Stomach (tissue), 9 donors: ENCODE data around the gene ATP9A. TPM values are rescaled to one million over a fixed set of nuclear protein-coding genes. Genes with fewer than 3 reads are reported as not detected.
"Not testable (repeated sequence)": the region's sequence is repeated elsewhere in the genome, so short reads cannot be mapped to it uniquely, and the experiment has no call there.

Experiments
- DNase-seq, 2 donors: peaks; one replicate each; pipeline versions ENCODE4 v3.0.0 to v3.0.0-alpha.2; 2013 to 2019
- H3K27ac ChIP-seq, 5 donors: fragments of 200-600 bp in 4 of 5; sonication (generic) in 4 of 5; one replicate each; pipeline ENCODE4 v1.5.1; 2013 to 2019; ENCODE audit warnings: mild to moderate bottlenecking in 1 of 5, moderate library complexity in 1 of 5
- H3K27me3 ChIP-seq, 3 donors: fragments of 200-600 bp; sonication (generic); one replicate each; pipeline ENCODE4 v1.5.1; 2017 to 2019; ENCODE audit warnings: mixed run types in 1 of 3
- H3K36me3 ChIP-seq, 4 donors: fragments of 200-600 bp; sonication (generic); 1 replicate in 3 of 4; 2 replicates in 1 of 4; pipeline ENCODE4 v1.5.1; 2016 to 2019
- H3K4me1 ChIP-seq, 4 donors: fragments of 200-600 bp; sonication (generic); one replicate each; pipeline ENCODE4 v1.5.1; 2016 to 2019
- H3K4me3 ChIP-seq, 4 donors: fragments of 200-600 bp; sonication (generic) in 3 of 4; one replicate each; pipeline ENCODE4 v1.5.1; 2016 to 2019; ENCODE audit warnings: mild to moderate bottlenecking in 1 of 4
- H3K9me3 ChIP-seq, 4 donors: fragments of 200-600 bp; sonication (generic); one replicate each; pipeline ENCODE4 v1.5.1; 2016 to 2019
- EP300 ChIP-seq: sonication (generic); formaldehyde crosslinking; IDR thresholded peaks from one replicate; pipeline ENCODE4 v1.6.1; 2017; ENCODE audit warnings: antibody characterized with exemption
- POLR2A ChIP-seq, 4 donors: fragments of 450-650 bp; IDR thresholded peaks; one replicate each; pipeline ENCODE4 v1.6.1; 2016; ENCODE audit warnings: antibody characterized with exemption in 4 of 4, control low read depth in 2 of 4, mild to moderate bottlenecking in 1 of 4, moderate library complexity in 1 of 4
- POLR2AphosphoS5 ChIP-seq, 3 donors: sonication (generic); formaldehyde crosslinking; IDR thresholded peaks; one replicate each; pipeline ENCODE4 v1.6.1; 2016; ENCODE audit warnings: antibody characterized with exemption in 3 of 3
- WGBS, 5 donors: extraction: QIAGEN DNeasy Blood & Tissue Kit in 3 of 5; methylation state at CpG; one replicate each; pipeline versions ENCODE4 v1.1.5 to v1.1.7; 2013 to 2018; 5-methylcytosine and 5-hydroxymethylcytosine counted together
- intact Hi-C: fragments of 100-400 bp; cut with DNase I; formaldehyde crosslinking; loops from one replicate; pipeline ENCODE4 v1.15.1; 2023; ENCODE audit warnings: low total_unique reads
- polyA plus RNA-seq, 3 donors: library from polyadenylated mRNA; stranded (reverse); fragments of 200-250 nt; gene quantifications; one replicate each; pipeline ENCODE4 v1.2.3, GENCODE V29; 2013
- total RNA-seq, 5 donors: library from RNA; depleted of rRNA; stranded (reverse); fragments of >200 nt; gene quantifications; one replicate each; pipeline versions ENCODE4 v1.1.0 to v1.2.3, GENCODE V29; 2014 to 2016
- TF ChIP-seq, protein P1 (sequence below), 7 experiments: fragments of 450-650 bp in 4 of 7; fragments of 200-600 bp in 3 of 7; sonication (generic) in 3 of 7; IDR thresholded peaks; one replicate each; pipeline ENCODE4 v1.5.1; 2016 to 2019; ENCODE audit warnings: antibody characterized with exemption in 7 of 7, control low read depth in 2 of 7, mild to moderate bottlenecking in 1 of 7
- donor health status: healthy with polysubstance abuse.
- donor health status: Bipolar disorder and iron deficiency.
- donor health status: healthy.

Gene ATP9A
- total and polyA plus RNA-seq, 8 donors: 3.2 to 58.9 (median 12.7) TPM

GRCh38 chr20:51784299-51784698, 16.1 kb upstream of the ATP9A start:
- TF ChIP-seq, protein P1, sequence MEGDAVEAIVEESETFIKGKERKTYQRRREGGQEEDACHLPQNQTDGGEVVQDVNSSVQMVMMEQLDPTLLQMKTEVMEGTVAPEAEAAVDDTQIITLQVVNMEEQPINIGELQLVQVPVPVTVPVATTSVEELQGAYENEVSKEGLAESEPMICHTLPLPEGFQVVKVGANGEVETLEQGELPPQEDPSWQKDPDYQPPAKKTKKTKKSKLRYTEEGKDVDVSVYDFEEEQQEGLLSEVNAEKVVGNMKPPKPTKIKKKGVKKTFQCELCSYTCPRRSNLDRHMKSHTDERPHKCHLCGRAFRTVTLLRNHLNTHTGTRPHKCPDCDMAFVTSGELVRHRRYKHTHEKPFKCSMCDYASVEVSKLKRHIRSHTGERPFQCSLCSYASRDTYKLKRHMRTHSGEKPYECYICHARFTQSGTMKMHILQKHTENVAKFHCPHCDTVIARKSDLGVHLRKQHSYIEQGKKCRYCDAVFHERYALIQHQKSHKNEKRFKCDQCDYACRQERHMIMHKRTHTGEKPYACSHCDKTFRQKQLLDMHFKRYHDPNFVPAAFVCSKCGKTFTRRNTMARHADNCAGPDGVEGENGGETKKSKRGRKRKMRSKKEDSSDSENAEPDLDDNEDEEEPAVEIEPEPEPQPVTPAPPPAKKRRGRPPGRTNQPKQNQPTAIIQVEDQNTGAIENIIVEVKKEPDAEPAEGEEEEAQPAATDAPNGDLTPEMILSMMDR (IDR thresholded peaks at IDR 0.05): no peak
- TF ChIP-seq EP300 (no peak), POLR2AphosphoS5 (IDR thresholded peaks at IDR 0.05) (no peak), POLR2A (IDR thresholded peaks at IDR 0.05) (no peak)
- intact Hi-C loops: no loop called here
- 79 to 92% (median 88%) methylated on average over 15 of the region's 15 CpGs for WGBS, 5 donors

DNA sequence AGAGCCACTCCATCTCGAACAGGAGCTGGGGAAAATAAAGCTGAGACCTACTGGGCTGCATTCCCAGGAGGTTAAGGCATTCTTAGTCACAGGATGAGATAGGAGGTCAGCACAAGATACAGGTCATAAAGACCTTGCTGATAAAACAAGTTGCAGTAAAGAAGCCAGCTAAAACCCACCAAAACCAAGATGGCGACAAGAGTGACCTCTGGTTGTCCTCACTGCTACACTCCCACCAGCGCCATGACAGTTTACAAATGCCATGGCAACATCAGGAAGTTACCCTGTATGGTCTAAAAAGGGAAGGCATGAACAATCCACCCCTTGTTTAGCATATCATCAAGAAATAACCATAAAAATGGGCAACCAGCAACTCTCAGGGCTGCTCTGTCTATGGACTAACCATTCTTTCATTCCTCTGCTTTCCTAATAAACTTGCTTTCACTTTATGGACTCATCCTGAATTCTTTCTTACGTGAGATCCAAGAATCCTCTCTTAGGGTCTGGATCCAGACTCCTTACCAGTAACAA, 10.1 kb upstream of the ATP9A start:
- H3K36me3 ChIP-seq, H3K27ac ChIP-seq, intact Hi-C loops, H3K27me3 ChIP-seq, H3K4me1 ChIP-seq, H3K4me3 ChIP-seq, DNase-seq: not testable (repeated sequence)
- H3K9me3 ChIP-seq: peaks cover 0 to 24% (median 13%) of the 10 kb centered on the region in 4 donors
- 84 to 95% (median 91%) methylated on average over 4 of the region's 4 CpGs for WGBS, 5 donors

More at GRCh38 chr20:51784299-51784698, 16.1 kb upstream of the ATP9A start:
- DNase-seq: no peak
- Histone ChIP-seq H3K4me1 (no peaks in the 10 kb centered on the region), H3K4me3 (no peak overlapping the region), H3K9me3 (peaks cover 0 to 7% (median 4%) of the 10 kb centered on the region in 4 donors), H3K27me3 (no peaks in the 10 kb centered on the region), H3K27ac (no peak overlapping the region), H3K36me3 (no peaks in the 10 kb centered on the region)

DNA sequence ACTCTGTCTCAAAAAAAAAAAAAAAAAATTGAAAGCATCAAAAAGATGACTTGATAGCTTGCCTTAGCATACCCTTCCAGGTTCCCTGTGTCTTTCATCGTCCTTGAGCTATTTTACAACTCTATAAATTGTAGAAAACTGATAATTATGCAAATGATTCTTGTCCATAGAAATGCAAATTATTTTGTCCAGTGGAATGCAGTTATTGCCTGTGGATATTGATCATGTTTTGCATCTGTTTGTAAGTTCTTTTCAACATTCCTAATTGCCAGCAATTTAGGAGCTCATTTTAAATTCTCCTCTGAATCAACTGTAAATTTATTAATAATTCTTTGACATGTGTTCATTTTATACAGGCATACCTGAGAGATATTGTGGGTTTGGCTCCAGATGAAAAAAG, 7.1 kb upstream of the ATP9A start:
- H3K9me3 ChIP-seq: peaks cover 0 to 24% (median 13%) of the 10 kb centered on the region in 4 donors
- H3K4me1 ChIP-seq: no peaks in the 10 kb centered on the region
- no peak overlapping the region for H3K4me3 ChIP-seq
- no peak overlapping the region for H3K27ac ChIP-seq
- H3K36me3 ChIP-seq: no peaks in the 10 kb centered on the region
- no peaks in the 10 kb centered on the region for H3K27me3 ChIP-seq
- 48 to 73% (median 66%) methylated on average over 1 of the region's 1 CpG for WGBS, 5 donors
- no peak for TF ChIP-seq POLR2A (IDR thresholded peaks at IDR 0.05)
- no peak for DNase-seq
- intact Hi-C loops: no loop called here

- Histone ChIP-seq H3K36me3 (no peaks in the 10 kb centered on the region), H3K27ac (no peak overlapping the region), H3K4me1 (peaks cover 0 to 13% (median 10%) of the 10 kb centered on the region in 4 donors), H3K9me3 (no peaks in the 10 kb centered on the region), H3K4me3 (no peak overlapping the region), H3K27me3 (peaks cover 0 to 5% (median 0%) of the 10 kb centered on the region in 3 donors)
- 79 to 96% (median 89%) methylated on average over 2 to 4 of the region's 4 CpGs for WGBS, 5 donors
- TF ChIP-seq EP300 (no peak), POLR2AphosphoS5 (IDR thresholded peaks at IDR 0.05) (no peak), POLR2A (IDR thresholded peaks at IDR 0.05) (no peak)
- TF ChIP-seq, protein P1 (IDR thresholded peaks at IDR 0.05): no peak
- intact Hi-C loops: no loop called here
- DNase-seq: no peak
These were observed 4.0 kb upstream of the ATP9A start for GRCh38 chr20:51772236-51772635.

GRCh38 chr20:51769976-51770615, 1.9 kb upstream of the ATP9A start:
- WGBS, 5 donors: 85 to 94% (median 89%) methylated on average over 9 of the region's 9 CpGs
- no peak overlapping the region for H3K4me3 ChIP-seq
- H3K9me3 ChIP-seq: no peaks in the 10 kb centered on the region
- H3K4me1 ChIP-seq: peaks cover 4 to 31% (median 25%) of the 10 kb centered on the region in 4 donors
- TF ChIP-seq POLR2AphosphoS5 (IDR thresholded peaks at IDR 0.05): no peak
- TF ChIP-seq EP300: no peak
- TF ChIP-seq POLR2A (IDR thresholded peaks at IDR 0.05): no peak
- TF ChIP-seq, protein P1 (IDR thresholded peaks at IDR 0.05): no peak
- H3K27ac ChIP-seq: no peak overlapping the region
- no peak for DNase-seq
- H3K36me3 ChIP-seq: no peaks in the 10 kb centered on the region
- H3K27me3 ChIP-seq: peaks cover 0 to 9% (median 0%) of the 10 kb centered on the region in 3 donors
- intact Hi-C loops: no loop called here
